ENCODE data around the gene PATJ. TPM values are rescaled to one million over a fixed set of nuclear protein-coding genes. Genes with fewer than 3 reads are reported as not detected.
A peak's percentile ranks its signal among the peaks of the same experiment; 100 is the strongest.

Gene PATJ
- total RNA-seq, 1 donor: 8.4 TPM

DNA sequence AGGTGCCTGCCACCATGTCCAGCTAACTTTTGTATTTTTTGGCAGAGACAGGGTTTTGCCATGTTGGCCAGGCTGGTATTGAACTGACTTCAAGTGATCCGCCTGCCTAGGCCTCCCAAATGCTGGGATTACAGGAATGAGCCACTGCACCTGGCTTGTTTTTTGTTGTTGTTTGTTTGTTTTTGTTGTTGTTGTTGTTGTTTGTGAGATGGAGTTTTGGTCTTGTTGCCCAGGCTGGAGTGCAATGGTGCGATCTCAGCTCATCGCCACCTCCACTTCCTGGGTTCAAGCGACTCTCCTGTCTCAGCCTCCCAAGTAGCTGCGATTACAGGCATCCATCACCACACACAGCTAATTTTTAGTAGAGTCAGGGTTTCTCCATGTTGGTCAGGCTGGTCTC is 445.3 kb downstream of the PATJ start:
- TF ChIP-seq, protein P1, sequence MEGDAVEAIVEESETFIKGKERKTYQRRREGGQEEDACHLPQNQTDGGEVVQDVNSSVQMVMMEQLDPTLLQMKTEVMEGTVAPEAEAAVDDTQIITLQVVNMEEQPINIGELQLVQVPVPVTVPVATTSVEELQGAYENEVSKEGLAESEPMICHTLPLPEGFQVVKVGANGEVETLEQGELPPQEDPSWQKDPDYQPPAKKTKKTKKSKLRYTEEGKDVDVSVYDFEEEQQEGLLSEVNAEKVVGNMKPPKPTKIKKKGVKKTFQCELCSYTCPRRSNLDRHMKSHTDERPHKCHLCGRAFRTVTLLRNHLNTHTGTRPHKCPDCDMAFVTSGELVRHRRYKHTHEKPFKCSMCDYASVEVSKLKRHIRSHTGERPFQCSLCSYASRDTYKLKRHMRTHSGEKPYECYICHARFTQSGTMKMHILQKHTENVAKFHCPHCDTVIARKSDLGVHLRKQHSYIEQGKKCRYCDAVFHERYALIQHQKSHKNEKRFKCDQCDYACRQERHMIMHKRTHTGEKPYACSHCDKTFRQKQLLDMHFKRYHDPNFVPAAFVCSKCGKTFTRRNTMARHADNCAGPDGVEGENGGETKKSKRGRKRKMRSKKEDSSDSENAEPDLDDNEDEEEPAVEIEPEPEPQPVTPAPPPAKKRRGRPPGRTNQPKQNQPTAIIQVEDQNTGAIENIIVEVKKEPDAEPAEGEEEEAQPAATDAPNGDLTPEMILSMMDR (IDR thresholded peaks at IDR 0.05; ENCODE audit: insufficient read depth, low read length): no peak
- no peak overlapping the region for H3K4me3 ChIP-seq (ENCODE audit: low read depth, low read length)
- no peak for DNase-seq (ENCODE audit: low read depth)

DNA sequence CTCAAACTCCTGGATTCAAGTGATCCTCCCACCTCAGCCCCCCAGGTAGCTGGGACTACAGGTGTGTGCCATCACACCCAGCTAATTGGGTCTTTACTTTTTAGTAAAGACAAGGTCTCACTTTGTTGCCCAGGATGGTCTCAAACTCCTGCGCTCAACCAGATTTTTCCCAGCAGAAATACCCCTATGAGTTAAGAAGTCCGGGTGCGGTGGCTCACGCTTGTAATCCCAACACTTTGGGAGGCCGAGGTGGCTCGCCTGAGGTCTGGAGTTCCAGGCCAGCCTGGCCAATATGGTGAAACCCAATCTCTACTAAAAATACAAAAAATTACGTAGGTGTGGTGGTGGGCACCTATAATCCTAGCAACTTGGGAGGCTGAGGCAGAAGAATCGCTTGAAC is 445.8 kb downstream of the PATJ start:
- H3K4me3 ChIP-seq (ENCODE audit: low read depth, low read length): no peak overlapping the region
- DNase-seq (ENCODE audit: low read depth): no peak
- TF ChIP-seq, protein P1 (IDR thresholded peaks at IDR 0.05; ENCODE audit: insufficient read depth, low read length): no peak

DNA sequence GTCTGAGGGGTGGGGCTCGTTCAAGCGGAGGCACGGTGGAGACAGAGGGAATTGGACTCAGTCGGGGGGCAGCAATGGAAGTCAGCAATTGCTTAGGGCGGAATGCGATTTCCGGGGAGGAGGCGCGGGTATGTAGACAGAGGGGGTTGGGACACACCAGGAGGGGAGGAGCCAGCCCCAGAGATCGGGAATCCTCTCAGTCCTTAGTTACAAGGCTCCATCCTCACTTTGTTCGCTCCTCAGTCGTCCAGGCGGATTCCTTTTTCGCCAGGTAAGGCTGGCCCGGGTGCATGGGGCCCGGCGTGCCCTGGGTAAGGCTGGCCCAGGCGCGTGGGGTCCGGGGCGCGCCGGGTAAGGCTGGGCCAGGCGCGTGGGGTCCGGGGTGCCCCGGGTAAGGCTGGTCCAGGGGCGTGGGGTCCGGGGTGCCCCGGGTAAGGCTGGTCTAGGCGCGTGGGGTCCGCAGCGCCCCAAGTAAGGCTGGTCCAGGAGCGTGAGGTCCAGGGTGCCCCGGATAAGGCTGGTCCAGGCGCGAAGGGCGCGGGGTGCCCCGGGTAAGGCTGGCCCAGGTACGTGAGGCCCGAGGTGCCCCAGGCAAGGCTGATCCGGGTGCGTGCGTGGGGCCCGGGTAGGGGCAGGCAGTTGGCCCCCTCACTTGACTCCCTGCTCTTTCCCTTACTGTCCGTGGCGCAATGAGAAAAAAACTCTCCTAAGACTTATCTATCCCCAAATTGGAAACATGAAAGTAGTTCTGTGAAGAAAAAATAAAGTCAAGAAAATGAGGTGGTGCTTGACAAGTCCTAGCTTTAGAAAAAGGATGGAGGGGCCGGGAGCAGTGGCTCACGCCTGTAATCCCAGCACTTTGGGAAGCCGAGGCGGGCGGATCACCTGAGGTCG is 452.6 kb downstream of the PATJ start, which contains the start of gene L1TD1:
Gene L1TD1, plus strand, starts transcription at position 199 of the 894 bp plus-strand sequence. CDS start 11,780 bp downstream, outside the sequence.
- no peak for DNase-seq (ENCODE audit: low read depth)
- H3K4me3 ChIP-seq (ENCODE audit: low read depth, low read length): no peak within 1 kb of the TSS
- TF ChIP-seq, protein P1 (IDR thresholded peaks at IDR 0.05; ENCODE audit: insufficient read depth, low read length): no peak

DNA sequence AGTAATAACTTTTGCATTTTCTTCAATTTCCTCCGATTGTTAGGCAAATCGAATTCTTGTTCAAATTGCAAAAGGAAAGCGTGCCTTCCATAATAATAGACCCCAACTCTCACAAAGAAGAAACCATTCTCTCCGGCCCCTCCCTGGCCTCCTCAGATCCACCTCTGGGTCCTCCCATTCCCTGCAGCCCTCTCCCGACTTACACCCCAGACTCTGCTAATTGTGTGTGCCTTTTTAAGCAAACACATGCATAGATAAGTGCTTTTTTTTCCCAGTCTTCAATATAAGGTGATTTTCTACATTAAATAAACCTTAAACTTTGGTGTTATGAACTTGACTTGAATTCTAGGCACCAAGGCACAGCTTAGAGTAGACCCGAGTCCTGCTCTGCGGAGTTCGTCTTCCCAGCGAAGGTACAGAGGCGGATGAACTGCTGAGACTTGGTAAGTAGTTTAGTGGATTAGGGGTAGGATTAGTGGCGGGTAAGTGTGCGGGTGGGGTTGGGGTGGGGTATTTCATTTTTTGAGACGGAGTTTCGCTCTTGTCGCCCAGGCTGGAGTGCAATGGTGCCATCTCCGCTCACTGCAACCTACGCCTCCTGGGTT is 453.9 kb downstream of the PATJ start:
- no peak for DNase-seq (ENCODE audit: low read depth)
- TF ChIP-seq, protein P1 (IDR thresholded peaks at IDR 0.05; ENCODE audit: insufficient read depth, low read length): no peak
- no peak overlapping the region for H3K4me3 ChIP-seq (ENCODE audit: low read depth, low read length)

DNA sequence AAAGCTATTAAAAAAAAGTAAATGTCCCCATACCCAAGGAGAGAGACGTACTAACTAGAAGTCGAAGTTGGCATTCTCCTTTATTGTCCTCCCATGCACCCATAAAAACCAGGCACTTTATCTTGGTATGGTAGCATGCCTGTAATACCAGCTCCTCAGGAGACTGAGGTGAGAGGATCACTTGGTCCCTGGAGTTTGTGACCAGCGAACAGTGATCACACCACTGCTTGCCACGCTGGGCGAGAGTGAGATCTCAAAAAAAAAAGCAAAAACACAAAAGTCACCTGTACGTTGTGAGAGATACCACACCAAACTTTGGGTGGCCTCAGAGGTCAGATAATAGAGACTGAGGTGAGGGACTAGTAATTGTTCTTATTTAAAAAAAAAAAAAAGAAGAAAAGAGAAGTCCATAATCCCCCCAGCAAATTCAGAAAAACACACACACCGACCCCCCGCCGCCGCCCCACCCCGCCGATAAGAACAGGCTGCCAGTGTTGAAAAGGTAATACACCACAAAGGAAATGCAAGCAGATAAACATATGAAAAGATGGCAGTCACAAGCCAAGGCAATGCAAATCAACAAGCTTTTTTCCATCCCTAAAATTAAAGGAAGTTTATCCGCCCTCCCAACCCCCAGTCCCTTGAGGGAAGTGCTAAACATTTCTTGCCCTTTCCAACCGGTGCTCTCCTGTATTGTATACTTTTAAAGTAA is 455.9 kb downstream of the PATJ start:
- no peak overlapping the region for H3K4me3 ChIP-seq (ENCODE audit: low read depth, low read length)
- no peak for DNase-seq (ENCODE audit: low read depth)
- TF ChIP-seq, protein P1 (IDR thresholded peaks at IDR 0.05; ENCODE audit: insufficient read depth, low read length): no peak

DNA sequence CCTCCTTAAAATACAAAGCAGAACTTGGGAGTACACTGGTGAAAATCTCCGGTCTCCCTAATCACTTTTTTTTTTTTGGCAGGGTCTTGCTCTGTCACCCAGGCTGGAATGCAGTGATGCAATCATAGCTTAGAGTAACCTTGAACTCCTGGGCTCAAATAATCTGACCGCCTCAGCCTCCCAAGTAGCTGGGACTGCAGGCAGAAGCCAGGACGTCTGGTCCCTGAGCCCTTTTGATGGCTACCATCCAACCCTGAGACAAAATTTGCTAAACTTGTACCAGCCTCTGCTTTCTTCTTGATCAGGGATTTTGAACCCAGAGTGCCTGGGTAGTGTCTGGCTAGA is 456.5 kb downstream of the PATJ start:
- DNase-seq (ENCODE audit: low read depth): peak; percentile 37
- no peak overlapping the region for H3K4me3 ChIP-seq (ENCODE audit: low read depth, low read length)
- TF ChIP-seq, protein P1 (IDR thresholded peaks at IDR 0.05; ENCODE audit: insufficient read depth, low read length): no peak

Measured in fibroblast of the aortic adventitia (primary cell).